Nephron (organoid): ENCODE data around the gene SSR1.

Experiments
- H3K27ac Mint-ChIP-seq, 3 experiments: 2 replicates each; pipeline ENCODE4 v1.8.0; 2020; ENCODE audit warnings: mixed read lengths in 3 of 3, mild to moderate bottlenecking in 2 of 3, moderate library complexity in 1 of 3
- H3K27me3 Mint-ChIP-seq: 2 replicates; pipeline ENCODE4 v1.8.0; 2021; ENCODE audit warnings: low read depth, mild to moderate bottlenecking, moderate library complexity, mixed read lengths
- H3K36me3 Mint-ChIP-seq: 2 replicates; pipeline ENCODE4 v1.8.0; 2020; ENCODE audit warnings: low read depth, mixed read lengths
- H3K4me1 Mint-ChIP-seq: 2 replicates; pipeline ENCODE4 v1.8.0; 2020; ENCODE audit warnings: mixed read lengths
- H3K4me3 Mint-ChIP-seq, 3 experiments: 2 replicates each; pipeline ENCODE4 v1.8.0; 2020; ENCODE audit warnings: mild to moderate bottlenecking in 3 of 3, mixed read lengths in 3 of 3, moderate library complexity in 2 of 3
- H3K9me3 Mint-ChIP-seq: 2 replicates; pipeline ENCODE4 v1.8.0; 2020; ENCODE audit warnings: mixed read lengths
- TF ChIP-seq, protein P1 (sequence below), 3 experiments: fragments of 200-600 bp; sonication (generic); IDR thresholded peaks; one replicate each; pipeline ENCODE4 v1.5.0; 2021; ENCODE audit warnings: antibody characterized with exemption in 3 of 3; ENCODE audit not compliant: unreplicated experiment in 3 of 3

Gene SSR1

DNA sequence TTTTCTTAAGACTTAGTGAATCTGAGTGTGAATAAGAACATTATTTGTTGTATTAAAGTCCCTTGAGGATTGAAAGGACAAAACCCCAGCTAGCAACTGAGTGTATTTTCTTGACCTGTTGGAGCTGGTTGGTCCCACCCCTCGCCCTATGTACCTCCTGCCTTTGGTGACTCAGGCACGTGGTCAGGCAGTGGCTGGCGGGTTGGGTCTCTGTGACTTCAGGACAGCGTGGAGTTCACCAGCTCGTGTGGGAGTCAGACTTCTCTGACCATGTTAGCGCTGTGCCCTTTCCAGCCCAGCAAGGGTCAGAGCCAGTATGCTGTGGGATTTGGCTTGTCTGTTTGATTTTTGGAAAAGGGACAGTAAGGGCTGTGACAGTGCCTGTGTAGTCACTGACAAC lies 93.7 kb downstream of the SSR1 start:
- peaks cover 59% of the 10 kb centered on the region for H3K4me1 Mint-ChIP-seq
- no peaks in the 10 kb centered on the region for H3K27me3 Mint-ChIP-seq

DNA sequence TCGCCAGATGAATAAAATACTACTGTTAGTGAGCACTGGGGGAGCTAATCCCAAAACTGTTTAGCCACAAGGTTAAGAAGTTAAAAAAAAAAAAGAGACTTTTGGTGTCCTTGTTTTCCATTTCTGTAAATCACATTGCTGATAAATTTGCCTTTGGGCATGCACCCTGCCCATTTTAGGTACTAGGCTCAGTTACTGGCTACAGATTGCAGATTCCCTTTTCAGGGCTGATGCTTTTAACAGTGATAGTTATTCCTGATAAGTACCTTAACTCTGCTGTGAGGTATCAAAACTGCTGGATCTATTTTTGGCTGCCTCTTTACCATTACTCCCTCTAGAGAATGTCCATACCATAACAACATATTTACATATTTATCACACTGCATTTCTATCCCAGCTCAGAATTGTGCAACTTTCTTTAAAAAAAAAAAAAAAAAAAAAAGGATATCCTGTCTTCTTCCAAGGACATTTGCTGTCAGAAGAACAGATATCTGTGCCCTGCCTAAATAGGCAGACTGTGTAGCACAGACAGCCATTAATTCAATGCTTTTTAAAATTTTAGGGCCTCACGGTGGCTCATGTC lies 94.5 kb downstream of the SSR1 start:
- TF ChIP-seq, protein P1, sequence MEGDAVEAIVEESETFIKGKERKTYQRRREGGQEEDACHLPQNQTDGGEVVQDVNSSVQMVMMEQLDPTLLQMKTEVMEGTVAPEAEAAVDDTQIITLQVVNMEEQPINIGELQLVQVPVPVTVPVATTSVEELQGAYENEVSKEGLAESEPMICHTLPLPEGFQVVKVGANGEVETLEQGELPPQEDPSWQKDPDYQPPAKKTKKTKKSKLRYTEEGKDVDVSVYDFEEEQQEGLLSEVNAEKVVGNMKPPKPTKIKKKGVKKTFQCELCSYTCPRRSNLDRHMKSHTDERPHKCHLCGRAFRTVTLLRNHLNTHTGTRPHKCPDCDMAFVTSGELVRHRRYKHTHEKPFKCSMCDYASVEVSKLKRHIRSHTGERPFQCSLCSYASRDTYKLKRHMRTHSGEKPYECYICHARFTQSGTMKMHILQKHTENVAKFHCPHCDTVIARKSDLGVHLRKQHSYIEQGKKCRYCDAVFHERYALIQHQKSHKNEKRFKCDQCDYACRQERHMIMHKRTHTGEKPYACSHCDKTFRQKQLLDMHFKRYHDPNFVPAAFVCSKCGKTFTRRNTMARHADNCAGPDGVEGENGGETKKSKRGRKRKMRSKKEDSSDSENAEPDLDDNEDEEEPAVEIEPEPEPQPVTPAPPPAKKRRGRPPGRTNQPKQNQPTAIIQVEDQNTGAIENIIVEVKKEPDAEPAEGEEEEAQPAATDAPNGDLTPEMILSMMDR (IDR thresholded peaks at IDR 0.05; ENCODE audit: unreplicated experiment in 3 of 3), result no peak
- Mint-ChIP-seq H3K27me3 (no peaks in the 10 kb centered on the region), H3K4me1 (peaks cover 68% of the 10 kb centered on the region), H3K9me3 (no peaks in the 10 kb centered on the region), H3K27ac (peak overlapping the region; percentile 56 to 64 (median 60)), H3K4me3 (peak overlapping the region in 1 of 3 experiments; percentile 38), H3K36me3 (peaks cover 59% of the 10 kb centered on the region)

More for the DNA sequence above, 93.7 kb downstream of the SSR1 start:
- TF ChIP-seq, protein P1 (IDR thresholded peaks at IDR 0.05; ENCODE audit: unreplicated experiment in 3 of 3), result no peak
- no peaks in the 10 kb centered on the region for H3K9me3 Mint-ChIP-seq
- no peak overlapping the region for H3K4me3 Mint-ChIP-seq
- peak overlapping the region in 1 of 3 experiments; percentile 75 for H3K27ac Mint-ChIP-seq
- H3K36me3 Mint-ChIP-seq, result peaks cover 58% of the 10 kb centered on the region
